ENCODE results near the gene PAX5. TPM values are rescaled to one million over a fixed set of nuclear protein-coding genes. Genes with fewer than 3 reads are reported as not detected.

Gene PAX5
- total and polyA plus RNA-seq, 2 donors (not counting 1 experiment from before 2014, with no cell fraction given) = 196 to 275 TPM

DNA sequence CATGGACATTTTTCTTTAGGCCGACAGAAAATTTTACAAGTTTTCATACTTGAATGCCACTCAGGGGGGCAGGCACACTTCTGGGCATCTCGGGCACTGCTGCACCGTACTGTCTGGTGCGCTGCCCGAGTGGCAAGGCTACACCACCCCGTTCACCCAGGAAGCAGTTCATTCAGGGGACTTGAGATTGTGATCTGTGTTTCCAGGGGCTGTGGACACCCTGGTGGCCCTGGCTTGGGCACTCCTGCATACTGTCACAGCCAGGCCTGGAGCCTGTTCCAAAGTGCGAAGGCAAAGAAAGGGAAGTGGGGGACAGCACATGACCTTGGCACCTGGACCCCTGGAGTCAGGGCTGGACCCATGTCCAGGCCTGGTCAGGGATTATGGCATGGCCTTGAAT is 197.6 kb downstream of the PAX5 start:
- no peak overlapping the region for H3K4me3 Mint-ChIP-seq
- CTCF ChIA-PET = no interaction called here
- DNase-seq (no peak), ATAC-seq (ENCODE audit: low read depth) (no peak)
- Histone ChIP-seq H3K36me3 (replicated peaks in 1 of 2; ENCODE audit: control extremely low read depth in 1 of 2, control insufficient read depth in 1 of 2, extremely low read depth in 1 of 2, insufficient read depth in 2 of 2, low read length in 1 of 2) (peaks cover 0 to 46% of the 10 kb centered on the region in 2 experiments), H4K20me1 (ENCODE audit: control insufficient read depth, insufficient read depth, low read length, poor library complexity, severe bottlenecking) (peaks cover 65% of the 10 kb centered on the region), H3K79me2 (ENCODE audit: control insufficient read depth, insufficient read depth, low read length) (no peaks in the 10 kb centered on the region), H3K27ac (ENCODE audit: low read length in 2 of 2) (no peak overlapping the region), H3K9me3 (ENCODE audit: control extremely low read depth in 1 of 3, control insufficient read depth in 2 of 3, insufficient read depth in 1 of 3, low read length in 2 of 3) (no peaks in the 10 kb centered on the region), H2AFZ (ENCODE audit: insufficient read depth, low read depth, low read length, poor library complexity, severe bottlenecking) (no peak overlapping the region), H3K27me3 (replicated peaks in 1 of 4; ENCODE audit: control extremely low read depth in 1 of 4, control insufficient read depth in 3 of 4, insufficient read depth in 4 of 4, low read length in 3 of 4) (no peaks in the 10 kb centered on the region), H3K4me1 (ENCODE audit: control insufficient read depth in 2 of 2, insufficient read depth in 2 of 2, low read length in 2 of 2) (peaks cover 21 to 38% of the 10 kb centered on the region in 2 donors), H3K4me2 (replicated peaks; ENCODE audit: low read depth, low read length, poor library complexity, severe bottlenecking) (no peak overlapping the region), H3K9ac (ENCODE audit: low read length) (no peak overlapping the region), H3K4me3 (ENCODE audit: control extremely low read depth in 1 of 5, extremely low read depth in 1 of 5, insufficient read depth in 1 of 5, low read depth in 2 of 5, low read length in 4 of 5) (no peak overlapping the region)
- POLR2A ChIA-PET = interaction anchor here (0.6 kb wide), 1 partner anchor 716 kb away, joined by 3 read pairs; no protein-coding TSS in a partner anchor
- WGBS (ENCODE audit: insufficient coverage) = 93% methylated on average over 6 of the region's 7 CpGs
- peaks cover 54% of the 10 kb centered on the region for H3K4me1 Mint-ChIP-seq
- no peaks in the 10 kb centered on the region for H3K9me3 Mint-ChIP-seq (ENCODE audit: insufficient read depth)
- intact Hi-C loops (cut with micrococcal nuclease) = no loop called here
- TF ChIP-seq, protein P1, sequence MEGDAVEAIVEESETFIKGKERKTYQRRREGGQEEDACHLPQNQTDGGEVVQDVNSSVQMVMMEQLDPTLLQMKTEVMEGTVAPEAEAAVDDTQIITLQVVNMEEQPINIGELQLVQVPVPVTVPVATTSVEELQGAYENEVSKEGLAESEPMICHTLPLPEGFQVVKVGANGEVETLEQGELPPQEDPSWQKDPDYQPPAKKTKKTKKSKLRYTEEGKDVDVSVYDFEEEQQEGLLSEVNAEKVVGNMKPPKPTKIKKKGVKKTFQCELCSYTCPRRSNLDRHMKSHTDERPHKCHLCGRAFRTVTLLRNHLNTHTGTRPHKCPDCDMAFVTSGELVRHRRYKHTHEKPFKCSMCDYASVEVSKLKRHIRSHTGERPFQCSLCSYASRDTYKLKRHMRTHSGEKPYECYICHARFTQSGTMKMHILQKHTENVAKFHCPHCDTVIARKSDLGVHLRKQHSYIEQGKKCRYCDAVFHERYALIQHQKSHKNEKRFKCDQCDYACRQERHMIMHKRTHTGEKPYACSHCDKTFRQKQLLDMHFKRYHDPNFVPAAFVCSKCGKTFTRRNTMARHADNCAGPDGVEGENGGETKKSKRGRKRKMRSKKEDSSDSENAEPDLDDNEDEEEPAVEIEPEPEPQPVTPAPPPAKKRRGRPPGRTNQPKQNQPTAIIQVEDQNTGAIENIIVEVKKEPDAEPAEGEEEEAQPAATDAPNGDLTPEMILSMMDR (IDR thresholded peaks at IDR 0.05) = no peak
- TF ChIP-seq EZH2 (IDR thresholded peaks at IDR 0.05; ENCODE audit: borderline replicate concordance, insufficient read depth, low read depth, low read length, poor library complexity, severe bottlenecking) = no peak
- no peaks in the 10 kb centered on the region for H3K27me3 Mint-ChIP-seq
- peak overlapping the region; percentile 78 for H3K27ac Mint-ChIP-seq

DNA sequence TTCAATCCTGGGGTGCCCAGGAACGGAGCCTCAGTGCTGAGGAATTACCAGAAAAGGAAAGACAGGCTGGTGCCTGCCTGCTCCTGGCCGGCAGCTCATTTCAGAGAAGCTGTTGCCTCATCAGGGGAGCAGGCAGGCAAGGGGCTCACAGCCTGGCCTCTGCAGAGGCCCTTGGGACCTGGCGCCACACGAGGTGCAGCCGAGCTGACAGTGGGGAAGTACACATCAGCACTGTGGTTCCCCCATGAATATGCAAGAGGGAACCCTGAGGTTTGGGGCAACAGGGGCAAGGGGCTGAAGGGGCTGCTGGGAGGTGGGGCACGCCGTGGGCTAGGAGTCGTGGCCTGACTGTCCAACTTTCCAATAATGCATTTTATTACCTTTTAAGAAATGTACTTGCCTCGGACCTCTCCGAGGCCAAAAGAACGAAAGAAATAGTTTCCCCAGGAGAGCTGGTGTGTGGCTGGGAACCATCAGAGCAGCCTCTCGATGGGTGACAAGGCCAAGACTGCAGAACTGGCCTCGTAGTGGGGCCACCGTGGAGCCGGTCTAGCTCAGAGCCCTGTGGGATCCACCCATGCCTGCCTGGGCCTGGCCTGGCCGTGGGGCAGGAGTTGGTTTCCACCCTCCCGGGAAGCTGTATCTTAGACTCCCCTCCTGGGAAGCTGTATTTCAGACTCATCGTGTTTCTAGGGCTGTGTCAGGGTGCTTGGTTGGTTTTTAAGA is 198.6 kb downstream of the PAX5 start:
- Mint-ChIP-seq H3K4me1 (peaks cover 61% of the 10 kb centered on the region), H3K9me3 (ENCODE audit: insufficient read depth) (no peaks in the 10 kb centered on the region), H3K27me3 (no peaks in the 10 kb centered on the region), H3K27ac (peak overlapping the region; percentile 92), H3K4me3 (peak overlapping the region; percentile 75)
- Histone ChIP-seq H4K20me1 (ENCODE audit: control insufficient read depth, insufficient read depth, low read length, poor library complexity, severe bottlenecking) (peaks cover 54% of the 10 kb centered on the region), H3K4me2 (replicated peaks; ENCODE audit: low read depth, low read length, poor library complexity, severe bottlenecking) (peak overlapping the region; percentile 42), H2AFZ (ENCODE audit: insufficient read depth, low read depth, low read length, poor library complexity, severe bottlenecking) (no peak overlapping the region), H3K4me1 (ENCODE audit: control insufficient read depth in 2 of 2, insufficient read depth in 2 of 2, low read length in 2 of 2) (peaks cover 21 to 44% of the 10 kb centered on the region in 2 donors), H3K79me2 (ENCODE audit: control insufficient read depth, insufficient read depth, low read length) (no peaks in the 10 kb centered on the region), H3K27me3 (replicated peaks in 1 of 4; ENCODE audit: control extremely low read depth in 1 of 4, control insufficient read depth in 3 of 4, insufficient read depth in 4 of 4, low read length in 3 of 4) (no peaks in the 10 kb centered on the region), H3K36me3 (replicated peaks in 1 of 2; ENCODE audit: control extremely low read depth in 1 of 2, control insufficient read depth in 1 of 2, extremely low read depth in 1 of 2, insufficient read depth in 2 of 2, low read length in 1 of 2) (peaks cover 0 to 35% of the 10 kb centered on the region in 2 experiments), H3K4me3 (ENCODE audit: control extremely low read depth in 1 of 5, extremely low read depth in 1 of 5, insufficient read depth in 1 of 5, low read depth in 2 of 5, low read length in 4 of 5) (no peak overlapping the region), H3K27ac (ENCODE audit: low read length in 2 of 2) (peak overlapping the region; percentile 35 to 38), H3K9me3 (ENCODE audit: control extremely low read depth in 1 of 3, control insufficient read depth in 2 of 3, insufficient read depth in 1 of 3, low read length in 2 of 3) (no peaks in the 10 kb centered on the region), H3K9ac (ENCODE audit: low read length) (no peak overlapping the region)
- intact Hi-C loops (cut with micrococcal nuclease) = no loop called here
- WGBS (ENCODE audit: insufficient coverage) = 68% methylated on average over 11 of the region's 18 CpGs
- peak; percentile 67 for DNase-seq
- CTCF ChIA-PET = interaction anchor here (0.6 to 1.5 kb wide), 6 partner anchors 18 to 429 kb away, joined by 3 to 4 read pairs (median 3); no protein-coding TSS in a partner anchor
- peak; percentile 89 for ATAC-seq (ENCODE audit: low read depth)
- POLR2A ChIA-PET = no interaction called here
- TF ChIP-seq, protein P1 (IDR thresholded peaks at IDR 0.05) = no peak
- TF ChIP-seq EZH2 (IDR thresholded peaks at IDR 0.05; ENCODE audit: borderline replicate concordance, insufficient read depth, low read depth, low read length, poor library complexity, severe bottlenecking) = no peak

All from B cell (primary cell).